ENCODE results near the gene PHF10. TPM values are rescaled to one million over a fixed set of nuclear protein-coding genes. Genes with fewer than 3 reads are reported as not detected.

Gene PHF10
- total and polyA plus RNA-seq, 9 donors = 37.9 to 102 (median 70.0) TPM

DNA sequence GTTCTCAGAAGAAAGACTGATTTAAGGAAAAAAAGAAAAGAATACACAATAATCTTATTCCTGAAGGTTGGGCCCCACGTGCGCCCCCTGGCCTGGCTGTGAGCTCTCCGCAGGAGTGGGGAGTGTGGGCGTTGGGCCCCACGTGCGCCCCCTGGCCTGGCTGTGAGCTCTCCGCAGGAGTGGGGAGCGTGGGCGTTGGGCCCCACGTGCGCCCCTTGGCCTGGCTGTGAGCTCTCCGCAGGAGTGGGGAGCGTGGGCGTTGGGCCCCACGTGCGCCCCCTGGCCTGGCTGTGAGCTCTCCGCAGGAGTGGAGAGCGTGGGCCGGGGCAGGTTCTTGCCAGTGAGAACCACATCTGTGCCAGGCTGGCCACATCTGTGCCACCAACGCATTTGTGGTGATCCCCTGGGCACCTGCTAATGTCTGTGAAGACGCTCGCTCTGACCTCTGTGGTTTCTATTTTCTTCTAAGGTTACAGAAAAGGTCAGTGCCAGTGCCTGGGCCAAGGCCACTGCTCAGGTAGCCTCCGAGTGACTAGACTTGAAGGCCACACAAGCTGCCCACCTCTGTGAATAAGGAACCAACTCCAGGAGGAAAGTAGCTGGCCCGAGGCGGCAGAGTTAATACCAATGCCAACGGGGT is 63.4 kb downstream of the PHF10 start:
- Histone ChIP-seq H3K27ac (no peak overlapping the region), H3K27me3 (no peaks in the 10 kb centered on the region), H3K9me3 (no peaks in the 10 kb centered on the region), H3K4me3 (no peak overlapping the region), H3K4me1 (ENCODE audit: insufficient read depth) (no peaks in the 10 kb centered on the region), H3K36me3 (no peaks in the 10 kb centered on the region)
- intact Hi-C loops (cut with DNase I) = no loop called here
- WGBS, 3 donors = 88 to 90% (median 90%) methylated on average over 26 of the region's 26 CpGs
- no peak for TF ChIP-seq EP300 (IDR thresholded peaks at IDR 0.05)
- TF ChIP-seq CTCF (IDR thresholded peaks at IDR 0.05) = no peak
- no peak for TF ChIP-seq POLR2A (IDR thresholded peaks at IDR 0.05)
- DNase-seq = no peak

DNA sequence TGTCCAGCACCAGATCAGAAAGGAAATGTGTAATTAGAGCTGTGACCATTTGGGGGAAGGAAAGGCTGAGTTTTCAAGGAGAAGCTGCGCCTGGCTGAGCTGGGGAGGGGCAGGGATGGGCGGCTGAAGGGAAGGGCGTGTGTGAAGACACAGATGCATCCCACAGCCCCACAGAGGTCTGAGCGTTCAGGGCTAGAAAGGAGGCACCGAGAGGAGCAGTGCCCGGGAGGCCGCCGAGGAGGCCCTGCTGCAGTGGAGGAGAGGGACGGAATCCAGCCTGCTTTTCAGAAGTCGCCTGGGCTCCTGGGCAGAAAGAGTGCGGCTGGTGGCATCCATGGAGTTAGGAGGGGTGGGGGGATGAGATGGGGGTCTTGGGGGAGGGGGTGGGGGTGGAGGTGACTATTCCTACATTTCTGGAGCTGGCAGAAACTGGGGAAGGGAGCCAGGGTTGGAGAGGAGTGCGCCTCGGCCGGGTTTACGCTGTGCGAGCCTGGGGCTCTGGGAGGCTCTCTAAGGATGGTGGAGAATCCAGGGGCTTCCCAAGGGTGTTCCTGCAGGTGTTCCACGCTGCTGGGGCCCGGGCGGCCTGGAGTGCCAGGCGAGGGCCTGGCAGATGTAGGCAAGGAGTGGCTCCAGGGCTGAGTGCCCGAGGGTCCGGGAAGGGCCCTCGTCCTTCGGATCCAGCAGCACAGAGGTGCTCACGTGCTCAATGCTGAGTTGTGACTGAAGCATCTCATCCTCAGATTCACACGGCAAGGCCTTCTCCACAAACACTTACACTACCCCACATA is 64.3 kb downstream of the PHF10 start:
- WGBS, 3 donors = 94 to 95% (median 94%) methylated on average over 26 of the region's 26 CpGs
- Histone ChIP-seq H3K27me3 (no peaks in the 10 kb centered on the region), H3K4me1 (ENCODE audit: insufficient read depth) (no peaks in the 10 kb centered on the region), H3K9me3 (no peaks in the 10 kb centered on the region), H3K4me3 (no peak overlapping the region), H3K36me3 (no peaks in the 10 kb centered on the region), H3K27ac (no peak overlapping the region)
- TF ChIP-seq POLR2A (IDR thresholded peaks at IDR 0.05) (no peak), EP300 (IDR thresholded peaks at IDR 0.05) (no peak), CTCF (IDR thresholded peaks at IDR 0.05) (no peak)
- intact Hi-C loops (cut with DNase I) = no loop called here
- DNase-seq = no peak

- Histone ChIP-seq H3K4me1 (ENCODE audit: insufficient read depth) (peaks cover 3% of the 10 kb centered on the region), H3K36me3 (no peaks in the 10 kb centered on the region)
- WGBS, 3 donors = 84 to 91% (median 86%) methylated on average over 13 of the region's 13 CpGs
Measured at GRCh38 chr6:169657284-169657610, 67.1 kb downstream of the PHF10 start.

More at GRCh38 chr6:169657284-169657610, 67.1 kb downstream of the PHF10 start:
- Histone ChIP-seq H3K4me3 (no peak overlapping the region), H3K27ac (no peak overlapping the region), H3K27me3 (no peaks in the 10 kb centered on the region), H3K9me3 (no peaks in the 10 kb centered on the region)
- DNase-seq = no peak
- TF ChIP-seq CTCF (IDR thresholded peaks at IDR 0.05) (no peak), EP300 (IDR thresholded peaks at IDR 0.05) (no peak)
- intact Hi-C loops (cut with DNase I) = no loop called here
